Stimulated activated CD4-positive, alpha-beta T cell treated with anti-CD3 and anti-CD28 coated beads, TNF-alpha, amount 100 ng/mL, for 1 hour (primary cell): ENCODE data around the gene DEPDC5.

Experiments used
- DNase-seq, 3 donors: peaks; one replicate each; pipeline ENCODE4 v3.0.0-alpha.2; 2020; ENCODE audit warnings: low read depth in 3 of 3, low spot score in 1 of 3

Gene DEPDC5

DNA sequence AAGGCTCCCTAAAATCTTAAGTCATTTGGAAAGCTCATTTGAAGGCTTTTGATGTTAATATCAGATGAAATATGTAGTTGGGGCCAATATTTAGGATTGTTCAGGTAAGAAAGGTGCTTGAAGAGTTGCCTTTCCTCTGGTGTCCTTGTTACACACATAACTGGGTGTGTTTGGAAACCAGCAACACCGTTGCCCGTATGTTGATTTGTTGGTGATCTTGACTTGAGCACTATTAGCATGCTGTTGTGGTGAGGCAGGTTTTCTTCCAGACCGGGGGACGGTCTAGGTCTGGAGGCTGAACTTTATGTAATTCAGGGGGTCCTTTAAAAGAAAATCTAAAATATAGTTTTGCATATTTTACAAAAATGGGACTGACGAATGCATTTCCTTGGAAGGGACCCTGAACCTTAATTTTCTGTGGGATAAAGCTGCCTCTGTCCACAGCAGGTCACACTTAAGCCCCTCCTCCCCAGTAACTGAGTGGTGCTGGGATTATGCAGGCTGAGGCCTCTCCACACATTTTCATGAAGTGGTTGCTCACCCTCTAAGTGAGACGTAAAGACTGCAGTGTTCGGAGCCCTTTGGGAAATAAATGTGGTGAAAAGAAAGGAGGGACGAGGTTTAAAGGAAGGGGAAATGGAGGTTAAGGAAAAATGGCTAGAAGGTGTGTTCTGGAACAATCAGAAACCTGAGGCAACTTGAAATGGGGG is 192.3 kb downstream of the DEPDC5 start:
- DNase-seq = no peak

DNA sequence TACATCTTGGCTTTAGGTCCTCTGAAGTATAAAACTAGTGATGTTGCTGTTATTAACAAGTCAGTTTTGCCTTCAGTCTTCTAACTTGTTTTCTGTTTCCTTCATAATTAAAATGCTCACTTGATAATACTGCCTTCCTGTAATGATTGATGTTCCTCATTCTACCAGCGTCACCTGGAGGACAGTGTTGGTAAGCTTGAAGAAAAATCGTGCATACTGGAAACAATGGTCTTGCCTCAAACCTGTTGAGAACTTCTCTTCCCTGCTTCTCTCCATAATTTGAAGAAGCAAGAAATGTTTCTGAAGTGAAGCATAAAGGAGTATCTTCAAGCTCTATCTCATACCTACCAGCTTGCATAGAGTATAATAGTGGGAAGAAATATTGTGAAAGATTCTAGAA is 193.5 kb downstream of the DEPDC5 start:
- DNase-seq = no peak

DNA sequence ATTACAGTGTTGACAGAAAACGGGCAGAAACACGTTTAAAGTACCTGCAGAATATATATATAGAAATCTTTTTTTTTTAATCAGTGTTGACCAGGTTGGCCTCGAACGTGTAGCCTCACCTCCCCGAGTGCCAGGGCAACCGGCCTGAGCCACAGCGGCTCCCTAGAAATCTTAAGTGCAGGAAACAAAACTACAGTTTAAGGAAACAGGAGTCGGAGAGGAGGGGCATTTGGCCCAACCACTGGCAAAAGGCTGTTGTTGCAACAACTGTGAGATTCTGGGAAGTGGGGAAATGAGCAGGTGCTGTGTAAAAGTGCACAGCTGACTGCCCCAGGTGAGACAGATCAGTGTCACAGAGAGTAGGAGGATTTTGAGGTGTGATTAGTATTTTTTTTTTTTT is 194.2 kb downstream of the DEPDC5 start:
- DNase-seq = no peak

DNA sequence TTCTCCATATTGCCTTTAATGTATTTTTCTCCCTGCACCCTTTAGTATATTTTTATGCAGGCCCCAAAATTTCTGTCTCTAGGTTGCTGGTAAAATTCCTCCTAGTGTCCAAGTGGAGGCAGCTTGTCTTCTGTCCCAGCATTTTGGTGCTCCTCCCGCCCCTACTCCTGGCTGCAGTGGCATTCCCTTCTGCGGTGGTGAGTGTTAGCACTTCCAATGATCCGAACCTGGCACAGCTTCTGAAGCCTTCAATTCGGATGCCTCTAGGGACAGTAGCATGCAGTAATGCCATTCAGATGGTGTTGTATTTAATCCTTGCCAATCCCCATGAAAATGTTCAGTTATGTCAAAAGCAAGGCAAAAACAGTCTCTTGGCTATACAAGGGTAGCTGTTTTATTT is 196.4 kb downstream of the DEPDC5 start:
- DNase-seq = no peak

DNA sequence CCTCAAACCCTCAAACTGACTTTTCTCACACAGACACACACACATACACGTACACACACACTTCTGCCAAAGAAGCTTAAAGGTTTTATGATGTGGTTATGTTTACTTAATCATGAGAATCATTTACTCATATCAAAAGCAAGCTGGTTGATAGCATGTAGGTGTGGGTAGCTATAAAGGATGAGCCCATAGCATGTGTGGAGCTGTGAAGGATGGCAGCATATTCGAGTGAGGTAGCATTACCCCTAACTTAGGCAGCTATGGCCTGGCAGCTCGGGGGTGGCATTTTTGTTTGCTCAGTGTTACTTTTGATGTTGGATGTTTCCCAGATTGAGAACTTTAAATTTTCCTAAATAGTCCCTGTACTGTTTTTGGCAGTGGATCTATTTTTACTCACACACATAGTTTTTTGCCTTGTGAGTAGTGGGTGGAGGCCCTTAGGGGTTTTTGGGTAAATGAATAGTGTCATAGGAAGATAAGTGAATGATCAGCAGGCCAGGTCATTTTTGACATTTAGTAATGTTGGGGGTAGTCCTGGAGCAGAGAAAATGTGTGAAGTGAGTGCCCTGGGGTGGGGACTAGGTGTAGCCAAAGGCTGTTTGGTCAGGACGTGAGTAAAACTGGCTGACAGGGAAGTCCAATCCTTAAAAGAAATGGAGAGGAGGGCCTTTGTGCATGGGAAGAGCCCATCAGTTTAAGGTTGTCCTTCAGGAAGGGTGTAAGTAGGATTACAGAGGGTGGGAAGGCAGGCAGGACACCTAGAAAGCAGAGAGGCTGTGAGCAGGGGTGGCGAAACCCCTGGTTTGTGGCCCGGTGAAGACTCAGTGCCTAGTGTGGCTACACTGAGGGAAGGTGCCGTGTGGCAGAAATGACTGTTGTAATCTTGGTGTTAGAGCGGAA is 197.6 kb downstream of the DEPDC5 start:
- DNase-seq = no peak

DNA sequence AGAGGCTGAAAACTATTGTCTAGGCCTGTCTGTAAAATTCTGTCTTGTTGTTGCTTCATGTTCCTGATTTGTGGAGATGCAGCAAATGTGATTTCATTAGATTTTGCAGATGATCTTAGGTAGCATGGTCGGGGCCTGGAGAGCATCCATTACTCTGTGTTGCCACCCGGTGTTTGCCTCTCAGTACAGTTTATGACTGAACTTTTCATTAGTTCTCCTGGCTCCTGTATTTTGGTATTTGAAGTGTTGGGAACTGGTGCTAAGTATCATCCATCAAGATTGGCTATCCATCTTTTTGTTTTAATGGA is 198.2 kb downstream of the DEPDC5 start:
- DNase-seq = no peak

DNA sequence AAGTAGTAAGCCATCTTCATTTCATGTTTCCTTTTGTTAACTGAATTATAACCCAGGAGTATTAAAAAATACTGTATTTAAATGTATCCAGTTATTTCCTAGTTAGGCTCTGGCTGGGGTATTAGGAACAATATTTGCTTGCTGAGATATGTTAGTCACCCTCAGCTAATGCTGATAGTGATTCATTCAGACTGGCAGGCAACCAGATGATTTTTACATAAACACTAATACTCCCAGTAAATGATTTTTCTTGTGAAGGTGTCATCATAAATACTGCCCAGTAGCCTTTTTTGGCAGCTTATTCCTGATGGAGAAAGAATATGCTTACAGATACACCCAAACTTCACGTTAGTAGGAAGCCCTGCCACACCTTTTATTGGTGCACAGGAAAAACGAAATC is 198.7 kb downstream of the DEPDC5 start:
- DNase-seq = no peak

DNA sequence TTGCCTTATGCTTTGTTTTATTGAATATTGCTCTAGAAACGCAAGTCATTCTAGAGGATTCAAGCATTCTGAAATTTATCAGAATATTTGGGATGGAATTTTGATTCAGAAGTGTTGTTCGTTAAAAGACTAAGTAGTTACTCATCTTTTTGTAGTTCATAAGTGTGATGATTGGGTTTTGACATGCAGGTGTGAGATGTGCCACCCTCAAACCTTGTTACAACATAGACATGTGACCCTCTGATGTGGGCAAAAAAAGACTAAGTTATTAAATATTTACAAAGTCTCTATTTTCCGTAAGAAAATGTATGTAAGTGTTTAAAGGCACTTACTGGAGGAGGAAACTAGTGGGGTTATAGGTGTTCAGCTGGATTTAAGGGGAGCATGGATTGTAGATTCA is 199.4 kb downstream of the DEPDC5 start:
- DNase-seq = no peak

DNA sequence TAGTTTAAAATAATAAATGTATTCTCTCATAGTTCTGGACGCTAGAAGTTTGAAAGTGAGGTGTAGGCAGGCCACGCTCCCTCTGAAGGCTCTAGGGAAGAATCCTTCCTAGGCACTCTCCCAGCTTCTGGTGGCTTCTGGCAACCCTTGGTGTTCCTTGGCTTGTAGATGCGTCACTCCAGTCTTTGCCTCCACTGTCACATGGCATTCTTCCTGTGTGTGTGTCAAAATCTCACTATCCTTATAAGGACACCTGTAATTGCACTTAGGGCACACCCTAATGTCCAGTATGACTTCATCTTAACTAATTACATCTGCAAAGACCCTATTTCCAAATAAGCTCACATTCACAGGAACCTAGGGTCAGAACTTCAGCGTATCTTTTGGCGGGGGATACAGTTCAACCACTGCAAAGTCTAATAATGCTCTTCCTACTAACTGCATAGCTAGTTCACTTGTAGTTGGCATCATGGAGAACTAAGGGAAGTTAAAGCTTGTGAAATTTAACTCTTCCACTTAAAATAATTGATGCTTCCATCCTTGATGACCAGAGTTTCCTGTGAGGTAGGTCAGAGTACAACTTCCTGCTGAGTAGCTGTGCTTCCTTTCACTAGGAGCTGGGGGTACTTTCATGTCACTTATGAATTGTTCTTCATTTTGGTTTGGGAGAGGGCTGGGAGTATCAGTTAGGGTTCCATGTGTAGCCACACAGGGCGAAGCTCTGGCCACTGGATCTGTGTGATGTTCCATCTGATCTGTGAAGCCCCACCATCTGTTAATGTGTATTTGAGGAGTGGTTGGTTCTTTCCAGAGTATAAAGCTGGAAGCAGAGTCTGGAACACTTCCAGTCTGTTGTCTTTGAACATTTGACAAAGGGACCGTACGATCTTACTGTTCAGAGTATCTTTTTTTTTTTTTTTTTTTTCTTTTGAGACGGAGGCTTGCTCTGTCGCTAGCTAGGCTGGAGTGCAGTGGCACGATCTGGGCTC is 201.0 kb downstream of the DEPDC5 start:
- no peak for DNase-seq

DNA sequence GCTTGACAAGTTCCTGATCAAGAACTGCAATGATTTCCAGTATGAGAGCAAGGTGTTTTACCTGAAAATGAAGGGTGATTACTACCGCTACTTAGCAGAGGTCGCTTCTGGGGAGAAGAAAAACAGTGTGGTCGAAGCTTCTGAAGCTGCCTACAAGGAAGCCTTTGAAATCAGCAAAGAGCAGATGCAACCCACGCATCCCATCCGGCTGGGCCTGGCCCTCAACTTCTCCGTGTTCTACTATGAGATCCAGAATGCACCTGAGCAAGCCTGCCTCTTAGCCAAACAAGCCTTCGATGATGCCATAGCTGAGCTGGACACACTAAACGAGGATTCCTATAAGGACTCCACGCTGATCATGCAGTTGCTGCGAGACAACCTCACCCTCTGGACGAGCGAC is 202.5 kb downstream of the DEPDC5 start:
- DNase-seq = no peak
